ENCODE results near the gene KRT35.

DNA sequence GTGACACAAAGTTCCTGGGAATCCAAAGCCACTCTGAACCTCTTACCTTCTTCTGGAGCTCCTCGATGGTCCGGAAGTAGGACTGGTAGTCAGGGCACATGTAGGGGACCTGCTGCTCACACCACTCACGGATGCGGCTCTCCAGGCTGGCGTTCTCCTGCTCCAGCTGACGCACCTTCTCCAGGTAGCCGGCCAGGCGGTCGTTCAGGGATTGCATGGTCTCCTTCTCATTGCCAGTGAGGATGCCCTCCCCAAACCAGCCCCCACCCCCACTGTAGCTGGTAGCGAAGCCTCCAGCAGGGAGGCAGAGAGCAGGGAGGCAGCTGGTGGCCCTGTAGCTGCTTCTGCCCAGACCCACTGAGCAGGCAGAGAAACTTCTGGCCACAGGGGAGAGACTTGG is 370 bp downstream of the KRT35 start:
- TF ChIP-seq, protein P1, sequence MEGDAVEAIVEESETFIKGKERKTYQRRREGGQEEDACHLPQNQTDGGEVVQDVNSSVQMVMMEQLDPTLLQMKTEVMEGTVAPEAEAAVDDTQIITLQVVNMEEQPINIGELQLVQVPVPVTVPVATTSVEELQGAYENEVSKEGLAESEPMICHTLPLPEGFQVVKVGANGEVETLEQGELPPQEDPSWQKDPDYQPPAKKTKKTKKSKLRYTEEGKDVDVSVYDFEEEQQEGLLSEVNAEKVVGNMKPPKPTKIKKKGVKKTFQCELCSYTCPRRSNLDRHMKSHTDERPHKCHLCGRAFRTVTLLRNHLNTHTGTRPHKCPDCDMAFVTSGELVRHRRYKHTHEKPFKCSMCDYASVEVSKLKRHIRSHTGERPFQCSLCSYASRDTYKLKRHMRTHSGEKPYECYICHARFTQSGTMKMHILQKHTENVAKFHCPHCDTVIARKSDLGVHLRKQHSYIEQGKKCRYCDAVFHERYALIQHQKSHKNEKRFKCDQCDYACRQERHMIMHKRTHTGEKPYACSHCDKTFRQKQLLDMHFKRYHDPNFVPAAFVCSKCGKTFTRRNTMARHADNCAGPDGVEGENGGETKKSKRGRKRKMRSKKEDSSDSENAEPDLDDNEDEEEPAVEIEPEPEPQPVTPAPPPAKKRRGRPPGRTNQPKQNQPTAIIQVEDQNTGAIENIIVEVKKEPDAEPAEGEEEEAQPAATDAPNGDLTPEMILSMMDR (IDR thresholded peaks at IDR 0.05): no peak
- TF ChIP-seq POLR2AphosphoS5 (IDR thresholded peaks at IDR 0.05; ENCODE audit: insufficient read depth in 1 of 2, low read depth in 1 of 2): no peak
